BE2C (cell line): ENCODE data around the gene CCDC88C.

Experiments used
- DNase-seq: peaks from one replicate; pipeline ENCODE4 v3.0.0-alpha.2; 2020
- H3K27me3 ChIP-seq: fragments of 250-450 bp; sonication (Bioruptor Pico); 2 replicates; pipeline ENCODE4 v1.5.1; 2020; ENCODE audit warnings: mild to moderate bottlenecking
- H3K36me3 ChIP-seq: fragments of 250-450 bp; sonication (Bioruptor Pico); 2 replicates; pipeline ENCODE4 v1.5.1; 2020; ENCODE audit warnings: mild to moderate bottlenecking
- H3K4me1 ChIP-seq: fragments of 250-450 bp; sonication (Bioruptor Pico); 2 replicates; pipeline ENCODE4 v1.5.1; 2020
- H3K4me3 ChIP-seq: 2 replicates; pipeline ENCODE4 v1.5.1; 2011; ENCODE audit warnings: low read depth, low read length
- H3K9me3 ChIP-seq: fragments of 250-450 bp; sonication (Bioruptor Pico); 2 replicates; pipeline ENCODE4 v1.5.1; 2020
- CTCF ChIP-seq: IDR thresholded peaks from 2 replicates; pipeline ENCODE4 v1.5.1; 2012; ENCODE audit warnings: mild to moderate bottlenecking, low read depth, low read length

Gene CCDC88C

GRCh38 chr14:91396959-91397815, 20.4 kb downstream of the CCDC88C start:
- H3K4me3 ChIP-seq, result no peak overlapping the region
- no peaks in the 10 kb centered on the region for H3K4me1 ChIP-seq
- H3K9me3 ChIP-seq, result no peaks in the 10 kb centered on the region; the same call in 1 of the 2 replicates
- H3K36me3 ChIP-seq, result no peaks in the 10 kb centered on the region
- H3K27me3 ChIP-seq, result no peaks in the 10 kb centered on the region
- no peak for DNase-seq
- no peak for TF ChIP-seq CTCF

GRCh38 chr14:91396013-91396660, 21.5 kb downstream of the CCDC88C start:
- no peak for DNase-seq
- Histone ChIP-seq H3K4me1 (no peaks in the 10 kb centered on the region), H3K9me3 (no peaks in the 10 kb centered on the region; the same call in 1 of the 2 replicates), H3K27me3 (no peaks in the 10 kb centered on the region), H3K4me3 (no peak overlapping the region), H3K36me3 (no peaks in the 10 kb centered on the region)
- no peak for TF ChIP-seq CTCF

DNA sequence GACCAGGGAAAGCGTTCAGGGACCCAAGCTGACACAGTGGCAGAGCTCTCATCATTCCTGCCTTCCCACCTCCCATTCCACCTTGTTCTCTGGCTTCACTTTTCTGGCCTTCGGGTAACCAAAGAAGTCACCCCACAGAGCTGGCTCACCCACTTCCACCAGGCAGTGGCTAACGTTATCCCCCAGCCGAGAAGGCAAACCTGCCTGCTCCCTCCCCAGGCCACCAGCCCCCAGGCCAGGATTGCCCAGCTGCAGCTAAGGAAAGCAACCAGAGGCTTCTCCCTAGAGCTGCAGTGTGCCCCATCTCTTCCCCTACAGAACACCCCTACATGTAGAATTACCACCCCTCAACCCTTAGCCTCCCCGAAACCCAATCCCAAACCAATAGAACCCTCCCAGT, 22.2 kb downstream of the CCDC88C start:
- H3K4me3 ChIP-seq, result no peak overlapping the region
- no peak for DNase-seq
- H3K36me3 ChIP-seq, result no peaks in the 10 kb centered on the region
- no peaks in the 10 kb centered on the region; the same call in 1 of the 2 replicates for H3K9me3 ChIP-seq
- TF ChIP-seq CTCF, result no peak
- H3K27me3 ChIP-seq, result no peaks in the 10 kb centered on the region
- H3K4me1 ChIP-seq, result no peaks in the 10 kb centered on the region

DNA sequence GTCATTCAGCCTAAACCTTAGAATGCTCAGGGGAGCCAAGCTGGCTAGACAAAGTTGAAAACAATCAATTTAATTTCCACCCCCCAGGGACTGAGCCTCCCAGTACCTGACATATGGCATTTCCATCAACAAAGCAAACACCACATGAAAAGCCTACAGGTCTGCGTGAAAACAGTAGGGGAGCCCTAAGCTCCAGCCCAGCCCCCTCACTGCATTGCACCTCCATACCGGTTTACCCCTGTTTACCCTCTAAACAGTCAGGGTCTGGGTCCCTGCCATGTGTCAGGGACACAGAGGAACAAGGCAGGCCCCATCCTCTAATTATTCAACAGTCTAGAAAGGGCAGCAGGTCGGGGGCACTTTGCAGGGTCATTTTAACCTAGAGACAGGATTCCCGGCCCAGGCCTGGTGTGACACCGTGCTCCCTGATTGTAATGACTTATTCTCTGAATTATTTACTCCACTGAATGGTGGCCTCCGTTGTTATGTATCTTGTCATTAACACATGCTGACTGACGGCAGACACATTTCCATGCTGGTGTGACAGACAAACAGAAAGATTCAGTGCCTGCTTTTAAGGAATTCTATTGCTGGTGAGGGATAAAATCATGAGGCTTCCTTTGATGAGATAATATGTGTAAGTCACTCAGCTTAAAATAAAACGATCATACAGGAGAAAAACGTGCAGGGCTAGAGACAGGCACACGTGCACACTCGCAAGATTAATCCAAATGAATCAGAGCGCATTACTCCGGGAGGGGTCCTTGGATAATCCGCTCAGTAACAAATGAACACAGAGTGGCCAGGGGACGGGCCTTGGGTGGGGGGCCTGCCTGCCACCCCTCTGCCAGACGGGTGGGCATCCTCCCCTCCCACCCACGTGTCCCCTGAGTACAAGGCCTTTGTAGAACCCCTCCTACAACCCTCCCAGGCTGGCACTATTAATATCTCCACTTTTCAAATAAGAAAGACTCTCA, 23.2 kb downstream of the CCDC88C start:
- no peak for DNase-seq
- Histone ChIP-seq H3K9me3 (no peaks in the 10 kb centered on the region), H3K4me3 (no peak overlapping the region), H3K27me3 (no peaks in the 10 kb centered on the region), H3K36me3 (no peaks in the 10 kb centered on the region), H3K4me1 (no peaks in the 10 kb centered on the region)
- no peak for TF ChIP-seq CTCF

GRCh38 chr14:91392623-91393303, 24.9 kb downstream of the CCDC88C start:
- H3K27me3 ChIP-seq, result no peaks in the 10 kb centered on the region
- DNase-seq, result no peak
- H3K4me1 ChIP-seq, result no peaks in the 10 kb centered on the region
- TF ChIP-seq CTCF, result no peak
- no peaks in the 10 kb centered on the region for H3K9me3 ChIP-seq
- H3K36me3 ChIP-seq, result no peaks in the 10 kb centered on the region
- H3K4me3 ChIP-seq, result no peak overlapping the region
